HepG2 (cell line): ENCODE results near the gene FGA. TPM values are rescaled to one million over a fixed set of nuclear protein-coding genes. Genes with fewer than 3 reads are reported as not detected.

Experiments
- CREM ChIP-seq, 2 experiments: sonication (generic) in 1 of 2; formaldehyde crosslinking in 1 of 2; IDR thresholded peaks; 2 replicates each; pipeline versions ENCODE4 v1.4.0 to v1.6.1; 2016 to 2020; ENCODE audit warnings: antibody characterized with exemption in 1 of 2, mild to moderate bottlenecking in 1 of 2, missing genetic modification reagents in 1 of 2
- EHMT2 ChIP-seq: fragments of 200-600 bp; sonication (generic); IDR thresholded peaks from 2 replicates; pipeline ENCODE4 v1.7.0; 2017; ENCODE audit warnings: antibody characterized with exemption, low read depth, low read length, borderline replicate concordance
- FOXA1 ChIP-seq, 2 experiments: fragments of 450-650 bp in 1 of 2; sonication (generic) in 1 of 2; formaldehyde crosslinking in 1 of 2; IDR thresholded peaks; 2 replicates each; pipeline versions ENCODE4 v1.4.0 to v1.6.1; 2016 to 2020; ENCODE audit warnings: missing genetic modification reagents in 1 of 2
- HNRNPUL1 ChIP-seq: fragments of 200-400 bp; formaldehyde crosslinking; IDR thresholded peaks from 2 replicates; pipeline ENCODE4 v1.6.1; 2017; ENCODE audit warnings: low read depth, mild to moderate bottlenecking, low read length, moderate library complexity
- KDM5A ChIP-seq: fragments of 200-600 bp; sonication (generic); IDR thresholded peaks from 2 replicates; pipeline ENCODE4 v1.7.0; 2018; ENCODE audit warnings: antibody characterized with exemption, mild to moderate bottlenecking, low read length, borderline replicate concordance
- NCOA2 ChIP-seq: sonication (generic); formaldehyde crosslinking; IDR thresholded peaks from 2 replicates; pipeline ENCODE4 v1.8.0; 2022; ENCODE audit warnings: inconsistent platforms
- NR2C2 ChIP-seq: sonication (generic); formaldehyde crosslinking; IDR thresholded peaks from 2 replicates; pipeline ENCODE4 v1.4.0; 2020; ENCODE audit warnings: missing genetic modification reagents, mild to moderate bottlenecking, moderate library complexity, borderline replicate concordance
- PLSCR1 ChIP-seq: sonication (generic); formaldehyde crosslinking; IDR thresholded peaks from 2 replicates; pipeline ENCODE4 v1.5.0; 2020; ENCODE audit warnings: missing genetic modification reagents, mild to moderate bottlenecking, borderline replicate concordance
- ZBTB37 ChIP-seq: sonication (generic); formaldehyde crosslinking; IDR thresholded peaks from 2 replicates; pipeline ENCODE4 v1.4.0; 2020; ENCODE audit warnings: mild to moderate bottlenecking, missing genetic modification reagents
- ZFAT ChIP-seq: sonication (generic); formaldehyde crosslinking; conservative IDR thresholded peaks from 2 replicates; pipeline ENCODE4 v1.8.1; 2023; ENCODE audit warnings: missing genetic modification reagents, inconsistent platforms
- ZKSCAN8 ChIP-seq: IDR thresholded peaks from 2 replicates; pipeline ENCODE4 v1.6.1; 2016; ENCODE audit warnings: borderline replicate concordance, missing genetic modification reagents, missing compliant biosample characterization
- ZNF205 ChIP-seq: IDR thresholded peaks from 2 replicates; pipeline ENCODE4 v1.6.1; 2018; ENCODE audit warnings: missing biosample characterization, missing genetic modification reagents
- ZNF296 ChIP-seq: sonication (generic); formaldehyde crosslinking; conservative IDR thresholded peaks from 2 replicates; pipeline ENCODE4 v1.5.0; 2020; ENCODE audit warnings: mild to moderate bottlenecking, missing genetic modification reagents
- ZNF430 ChIP-seq: sonication (generic); formaldehyde crosslinking; IDR thresholded peaks from 2 replicates; pipeline ENCODE4 v1.9.0; 2021; ENCODE audit warnings: mild to moderate bottlenecking, missing genetic modification reagents
- ZNF441 ChIP-seq: sonication (generic); formaldehyde crosslinking; IDR thresholded peaks from 2 replicates; pipeline ENCODE4 v1.7.0; 2021; ENCODE audit warnings: missing genetic modification reagents, borderline replicate concordance
- polyA plus RNA-seq, 8 experiments: library from polyadenylated mRNA; depleted of rRNA in 3 of 8; stranded (reverse) in 7 of 8; unstranded in 1 of 8; fragments of >200 nt; fragmentation: Illumina TruSeq in 4 of 8; extraction: Trizol in 4 of 8; gene quantifications; 2 replicates each; pipeline versions ENCODE4 v1.2.1 to v1.2.3, GENCODE V29; 2011 to 2016; ENCODE audit warnings: low read depth in 4 of 8, missing spikeins in 1 of 8, mixed read lengths in 1 of 8; ENCODE audit not compliant: insufficient read depth in 1 of 8
- total RNA-seq, 5 experiments: library from RNA; depleted of rRNA; stranded (reverse); fragments of >200 nt; fragmentation: Illumina TruSeq; extraction: Trizol; gene quantifications; 2 replicates each; pipeline ENCODE4 v1.2.3, GENCODE V29; 2016; ENCODE audit warnings: low read depth in 1 of 5
- TF ChIP-seq, protein P1 (sequence below): sonication (generic); formaldehyde crosslinking; IDR thresholded peaks from one replicate; pipeline ENCODE4 v1.5.1; 2020; ENCODE audit warnings: mild to moderate bottlenecking, missing genetic modification reagents; ENCODE audit errors: not compliant biosample characterization
- TF ChIP-seq, protein P2 (sequence below): IDR thresholded peaks from 2 replicates; pipeline ENCODE4 v1.6.1; 2016

The FGA gene
- total and polyA plus RNA-seq, 2 of the 13 experiments (the other 11 are each of a cell fraction or from before 2014, with no cell fraction given): 640 to 1,523 TPM

GRCh38 chr4:154562697-154563254 is 27.8 kb downstream of the FGA start, which contains the start of gene FGB (continued):
- TF ChIP-seq PLSCR1 (CRISPR knock-in tag) (no peak), KDM5A (no peak), ZKSCAN8 (CRISPR knock-in tag) (no peak), ZNF205 (CRISPR knock-in tag) (no peak), NCOA2 (CRISPR knock-in tag) (peak; percentile 46; the same call in 1 of the 2 replicates), FOXA1 (IDR thresholded peaks at IDR 0.05) (no peak), FOXA1 (CRISPR knock-in tag; IDR thresholded peaks at IDR 0.05) (no peak), ZNF296 (CRISPR knock-in tag) (no peak), ZBTB37 (CRISPR knock-in tag) (no peak), ZFAT (CRISPR knock-in tag) (no peak), NR2C2 (CRISPR knock-in tag) (0 out of 2 replicates have a peak, but pooled peaks have one; percentile 10), ZNF430 (CRISPR knock-in tag) (no peak), CREM (IDR thresholded peaks at IDR 0.05) (peak; percentile 11; the same call in 1 of the 2 replicates), CREM (CRISPR knock-in tag; IDR thresholded peaks at IDR 0.05) (no peak), ZNF441 (no peak), EHMT2 (no peak), HNRNPUL1 (0 out of 2 replicates have a peak, but pooled peaks have one; percentile 42)
- TF ChIP-seq, protein P1, sequence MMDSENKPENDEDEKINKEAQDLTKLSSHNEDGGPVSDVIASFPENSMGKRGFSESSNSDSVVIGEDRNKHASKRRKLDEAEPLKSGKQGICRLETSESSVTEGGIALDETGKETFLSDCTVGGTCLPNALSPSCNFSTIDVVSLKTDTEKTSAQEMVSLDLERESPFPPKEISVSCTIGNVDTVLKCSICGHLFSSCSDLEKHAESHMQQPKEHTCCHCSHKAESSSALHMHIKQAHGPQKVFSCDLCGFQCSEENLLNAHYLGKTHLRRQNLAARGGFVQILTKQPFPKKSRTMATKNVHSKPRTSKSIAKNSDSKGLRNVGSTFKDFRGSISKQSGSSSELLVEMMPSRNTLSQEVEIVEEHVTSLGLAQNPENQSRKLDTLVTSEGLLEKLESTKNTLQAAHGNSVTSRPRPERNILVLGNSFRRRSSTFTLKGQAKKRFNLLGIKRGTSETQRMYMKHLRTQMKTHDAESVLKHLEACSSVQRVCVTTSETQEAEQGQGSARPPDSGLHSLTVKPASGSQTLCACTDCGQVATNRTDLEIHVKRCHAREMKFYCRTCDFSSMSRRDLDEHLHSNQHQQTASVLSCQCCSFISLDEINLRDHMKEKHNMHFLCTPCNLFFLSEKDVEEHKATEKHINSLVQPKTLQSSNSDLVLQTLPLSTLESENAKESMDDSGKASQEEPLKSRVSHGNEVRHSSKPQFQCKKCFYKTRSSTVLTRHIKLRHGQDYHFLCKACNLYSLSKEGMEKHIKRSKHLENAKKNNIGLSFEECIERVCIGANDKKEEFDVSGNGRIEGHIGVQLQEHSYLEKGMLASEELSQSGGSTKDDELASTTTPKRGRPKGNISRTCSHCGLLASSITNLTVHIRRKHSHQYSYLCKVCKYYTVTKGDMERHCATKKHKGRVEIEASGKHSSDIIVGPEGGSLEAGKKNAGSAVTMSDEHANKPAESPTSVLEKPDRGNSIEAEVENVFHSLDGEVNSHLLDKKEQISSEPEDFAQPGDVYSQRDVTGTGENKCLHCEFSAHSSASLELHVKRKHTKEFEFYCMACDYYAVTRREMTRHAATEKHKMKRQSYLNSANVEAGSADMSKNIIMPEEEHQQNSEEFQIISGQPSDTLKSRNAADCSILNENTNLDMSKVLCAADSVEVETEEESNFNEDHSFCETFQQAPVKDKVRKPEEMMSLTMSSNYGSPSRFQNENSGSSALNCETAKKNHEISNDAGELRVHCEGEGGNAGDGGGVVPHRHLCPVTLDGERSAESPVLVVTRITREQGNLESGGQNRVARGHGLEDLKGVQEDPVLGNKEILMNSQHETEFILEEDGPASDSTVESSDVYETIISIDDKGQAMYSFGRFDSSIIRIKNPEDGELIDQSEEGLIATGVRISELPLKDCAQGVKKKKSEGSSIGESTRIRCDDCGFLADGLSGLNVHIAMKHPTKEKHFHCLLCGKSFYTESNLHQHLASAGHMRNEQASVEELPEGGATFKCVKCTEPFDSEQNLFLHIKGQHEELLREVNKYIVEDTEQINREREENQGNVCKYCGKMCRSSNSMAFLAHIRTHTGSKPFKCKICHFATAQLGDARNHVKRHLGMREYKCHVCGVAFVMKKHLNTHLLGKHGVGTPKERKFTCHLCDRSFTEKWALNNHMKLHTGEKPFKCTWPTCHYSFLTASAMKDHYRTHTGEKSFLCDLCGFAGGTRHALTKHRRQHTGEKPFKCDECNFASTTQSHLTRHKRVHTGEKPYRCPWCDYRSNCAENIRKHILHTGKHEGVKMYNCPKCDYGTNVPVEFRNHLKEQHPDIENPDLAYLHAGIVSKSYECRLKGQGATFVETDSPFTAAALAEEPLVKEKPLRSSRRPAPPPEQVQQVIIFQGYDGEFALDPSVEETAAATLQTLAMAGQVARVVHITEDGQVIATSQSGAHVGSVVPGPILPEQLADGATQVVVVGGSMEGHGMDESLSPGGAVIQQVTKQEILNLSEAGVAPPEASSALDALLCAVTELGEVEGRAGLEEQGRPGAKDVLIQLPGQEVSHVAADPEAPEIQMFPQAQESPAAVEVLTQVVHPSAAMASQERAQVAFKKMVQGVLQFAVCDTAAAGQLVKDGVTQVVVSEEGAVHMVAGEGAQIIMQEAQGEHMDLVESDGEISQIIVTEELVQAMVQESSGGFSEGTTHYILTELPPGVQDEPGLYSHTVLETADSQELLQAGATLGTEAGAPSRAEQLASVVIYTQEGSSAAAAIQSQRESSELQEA (CRISPR knock-in tag): no peak
- TF ChIP-seq, protein P2, sequence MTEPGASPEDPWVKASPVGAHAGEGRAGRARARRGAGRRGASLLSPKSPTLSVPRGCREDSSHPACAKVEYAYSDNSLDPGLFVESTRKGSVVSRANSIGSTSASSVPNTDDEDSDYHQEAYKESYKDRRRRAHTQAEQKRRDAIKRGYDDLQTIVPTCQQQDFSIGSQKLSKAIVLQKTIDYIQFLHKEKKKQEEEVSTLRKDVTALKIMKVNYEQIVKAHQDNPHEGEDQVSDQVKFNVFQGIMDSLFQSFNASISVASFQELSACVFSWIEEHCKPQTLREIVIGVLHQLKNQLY: no peak
